HG02763 (cell line): ENCODE data around the gene ZNF362.
"Not testable (repeated sequence)": the region's sequence is repeated elsewhere in the genome, so short reads cannot be mapped to it uniquely, and the experiment has no call there.

Source experiments
- ATAC-seq: cut with Tn5 transposase; IDR thresholded peaks from one replicate; pipeline ENCODE4 v1.9.1; 2021; ENCODE audit warnings: mild to moderate bottlenecking, moderate library complexity; ENCODE audit not compliant: unreplicated experiment

The ZNF362 gene

DNA sequence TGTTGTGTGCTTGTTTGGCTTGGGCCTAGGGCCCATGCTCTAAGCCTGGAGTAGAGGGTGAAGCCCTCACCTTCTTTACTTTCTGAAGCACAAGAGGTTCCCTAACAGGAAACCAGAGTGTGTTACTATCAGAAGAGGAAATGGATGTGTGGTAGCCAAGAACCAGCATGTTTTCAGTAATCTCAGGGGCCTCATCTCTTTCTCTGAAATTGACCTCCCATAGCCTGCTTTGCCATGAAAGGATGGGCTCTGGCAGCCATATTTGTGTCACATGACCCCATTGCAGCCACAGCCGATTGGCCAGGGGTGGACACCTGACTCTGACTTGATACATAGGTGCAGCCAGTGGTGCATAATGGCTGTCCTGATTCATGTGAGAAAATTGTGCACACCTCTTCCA is 46.0 kb downstream of the ZNF362 start:
- no peak for ATAC-seq

DNA sequence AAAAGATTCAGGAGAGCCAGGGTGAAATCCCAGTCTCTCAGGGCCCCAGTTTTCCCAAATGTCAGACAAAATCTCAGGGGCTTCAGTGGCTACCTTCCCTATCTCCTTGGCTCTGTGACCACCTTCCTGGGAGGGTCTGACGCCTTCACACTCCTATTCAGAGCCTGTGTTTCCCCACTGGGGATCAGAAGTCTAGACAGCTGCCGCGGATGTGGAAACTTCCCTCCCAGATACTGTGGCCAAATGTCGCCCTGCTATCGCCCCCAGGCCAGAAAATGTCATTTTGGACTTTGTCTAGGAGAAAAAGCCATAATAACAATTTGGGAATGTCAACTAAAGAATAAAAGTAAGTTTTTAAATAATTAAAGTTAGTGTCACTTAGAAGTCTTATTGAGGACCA is 48.7 kb downstream of the ZNF362 start:
- ATAC-seq: no peak

- no peak for ATAC-seq
These were observed 49.7 kb downstream of the ZNF362 start for GRCh38 chr1:33305816-33306652.

GRCh38 chr1:33306653-33307493 is 50.6 kb downstream of the ZNF362 start:
- no peak for ATAC-seq

DNA sequence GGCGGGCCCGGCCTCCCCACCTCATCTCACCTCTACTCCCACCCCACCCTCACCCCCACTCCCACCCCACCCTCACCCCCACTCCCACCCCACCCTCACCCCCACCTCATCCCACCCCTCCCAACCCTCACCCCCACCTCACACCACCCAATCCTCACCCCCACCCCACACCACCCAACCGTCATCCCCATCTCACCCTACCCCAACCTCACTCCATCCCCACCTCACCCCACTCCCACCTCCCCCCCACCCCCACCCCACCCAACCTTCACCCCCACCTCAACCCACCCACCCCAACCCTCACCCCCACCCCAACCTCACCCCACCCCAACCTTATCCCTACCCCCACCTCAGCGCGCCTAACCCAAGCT is 51.2 kb downstream of the ZNF362 start:
- ATAC-seq: no peak

DNA sequence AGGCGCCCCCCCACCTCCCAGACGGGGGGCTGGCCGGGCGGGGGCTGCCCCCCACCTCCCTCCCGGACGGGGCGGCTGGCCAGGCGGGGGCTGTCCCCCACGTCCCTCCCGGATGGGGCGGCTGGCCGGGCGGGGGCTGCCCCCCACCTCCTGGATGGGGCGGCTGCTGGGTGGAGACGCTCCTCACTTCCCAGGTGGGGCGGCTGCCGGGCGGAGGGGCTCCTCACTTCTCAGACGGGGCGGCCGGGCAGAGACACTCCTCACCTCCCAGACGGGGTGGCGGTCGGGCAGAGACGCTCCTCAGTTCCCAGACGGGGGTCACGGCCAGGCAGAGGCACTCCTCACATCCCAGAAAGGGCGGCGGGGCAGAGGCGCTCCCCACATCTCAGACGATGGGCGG is 53.1 kb downstream of the ZNF362 start:
- not testable (repeated sequence) for ATAC-seq

DNA sequence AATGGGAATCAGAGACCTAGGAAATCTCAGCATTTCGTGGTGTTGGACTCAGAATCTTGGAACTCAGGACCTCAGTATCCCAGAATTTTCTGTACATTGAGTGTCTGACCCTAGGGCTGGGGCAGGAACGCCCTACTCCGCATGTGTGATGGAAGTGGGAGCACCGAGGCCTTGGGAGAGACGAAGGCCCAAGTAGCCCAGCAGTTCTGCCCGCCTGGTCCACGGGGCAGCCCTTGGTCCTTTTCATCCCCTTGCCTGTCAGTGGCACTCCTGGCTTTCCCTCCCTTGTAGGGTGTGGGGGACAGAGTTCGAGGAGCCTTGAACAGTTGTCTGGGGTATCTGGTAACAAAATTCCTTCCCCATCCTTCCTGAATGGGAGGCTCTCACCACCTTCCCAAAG is 54.4 kb downstream of the ZNF362 start:
- no peak for ATAC-seq

GRCh38 chr1:33311706-33312412 is 55.6 kb downstream of the ZNF362 start:
- no peak for ATAC-seq

GRCh38 chr1:33312413-33312749 is 56.1 kb downstream of the ZNF362 start:
- ATAC-seq: no peak

GRCh38 chr1:33314416-33314815 is 58.1 kb downstream of the ZNF362 start:
- no peak for ATAC-seq

- no peak for ATAC-seq
These were observed 60.3 kb downstream of the ZNF362 start for GRCh38 chr1:33316601-33317000.

- ATAC-seq: no peak
These were observed 61.1 kb downstream of the ZNF362 start for GRCh38 chr1:33317354-33317753.

DNA sequence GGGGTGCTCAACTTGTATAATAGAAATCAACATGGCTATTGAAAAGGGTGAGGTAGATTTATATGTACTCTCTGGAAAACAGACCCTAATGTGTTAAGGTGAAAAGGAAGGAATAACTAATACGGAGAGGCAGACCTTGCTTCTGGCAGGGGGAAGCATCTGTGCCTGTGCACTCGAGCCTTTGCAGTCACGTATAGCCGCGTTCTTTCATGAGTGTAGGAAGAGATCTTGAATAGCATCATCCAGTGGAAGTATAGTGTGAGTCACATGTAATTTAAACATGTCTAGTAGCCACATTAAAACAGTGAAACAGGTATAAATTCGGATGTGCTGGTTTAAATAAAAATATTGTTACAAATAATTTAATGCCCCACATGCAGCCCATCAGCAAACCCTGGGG is 61.7 kb downstream of the ZNF362 start:
- ATAC-seq: no peak

DNA sequence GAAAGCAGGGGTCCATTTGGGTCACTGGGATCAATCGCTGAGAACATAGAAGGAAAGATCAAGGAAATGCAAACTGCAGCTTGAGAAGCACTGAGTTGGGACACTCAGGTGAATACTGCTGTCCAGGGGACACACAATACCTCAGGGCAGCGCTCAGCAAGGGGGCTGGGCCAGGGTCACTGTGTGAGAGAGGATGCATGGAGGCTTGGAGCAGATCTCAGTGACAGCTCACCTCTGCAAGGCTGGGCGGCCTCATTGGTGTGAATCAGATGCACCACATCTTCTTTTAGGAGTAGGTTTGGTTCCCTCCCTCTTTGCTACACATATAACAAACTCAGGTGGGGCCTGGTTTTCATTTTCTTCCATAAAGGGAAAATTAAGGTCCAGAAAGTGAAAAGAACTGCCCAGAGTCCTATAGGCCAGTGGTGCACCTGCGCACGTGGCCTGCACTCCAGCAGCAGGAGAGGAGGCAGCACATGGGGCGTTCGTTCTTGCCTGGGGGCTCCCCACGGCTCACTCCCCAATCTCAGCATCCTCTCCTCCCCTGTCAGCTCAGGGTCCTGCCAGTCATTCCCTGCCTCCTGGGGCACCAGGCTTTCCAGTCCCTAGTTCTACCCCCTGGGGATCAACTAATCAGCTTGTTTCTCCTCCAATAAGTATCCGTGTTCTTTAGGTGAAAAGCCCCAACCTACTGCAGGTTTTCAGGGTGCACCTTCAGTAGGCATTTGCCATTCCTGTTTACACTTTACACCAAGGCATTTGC is 63.1 kb downstream of the ZNF362 start:
- no peak for ATAC-seq

GRCh38 chr1:33319949-33320618 is 63.8 kb downstream of the ZNF362 start:
- no peak for ATAC-seq

DNA sequence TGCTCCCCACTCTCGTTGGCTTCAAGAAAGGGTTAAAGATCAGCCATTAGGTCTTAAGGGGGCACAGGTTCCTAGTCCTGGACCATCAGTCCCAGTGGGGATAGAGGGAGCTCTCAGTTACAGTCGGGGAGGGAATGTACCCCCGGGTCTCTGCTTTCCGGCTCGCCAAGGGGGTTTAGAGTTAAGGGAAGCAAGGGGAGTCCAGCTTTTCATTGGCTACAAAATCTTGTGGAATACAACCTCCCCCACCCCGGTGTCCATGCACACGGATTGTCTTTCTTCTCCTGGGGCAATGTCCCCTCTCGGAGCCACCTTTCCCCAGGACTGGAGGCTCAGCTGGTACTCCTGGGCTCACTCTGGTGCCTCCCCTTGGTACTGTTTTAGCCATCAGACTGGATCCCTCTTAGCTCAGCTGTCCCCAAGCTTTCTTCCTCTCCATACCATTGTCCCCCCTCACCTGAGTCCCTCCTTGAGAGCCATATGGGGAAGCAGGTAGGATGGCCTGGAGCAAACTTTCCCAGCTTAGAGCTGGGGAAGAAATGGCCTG is 64.4 kb downstream of the ZNF362 start, which contains the start of gene A3GALT2:
Gene A3GALT2, minus strand, starts transcription at position 480 of the 547 bp plus-strand sequence. Its CDS starts 0 bp downstream, at position 480.
- no peak for ATAC-seq

DNA sequence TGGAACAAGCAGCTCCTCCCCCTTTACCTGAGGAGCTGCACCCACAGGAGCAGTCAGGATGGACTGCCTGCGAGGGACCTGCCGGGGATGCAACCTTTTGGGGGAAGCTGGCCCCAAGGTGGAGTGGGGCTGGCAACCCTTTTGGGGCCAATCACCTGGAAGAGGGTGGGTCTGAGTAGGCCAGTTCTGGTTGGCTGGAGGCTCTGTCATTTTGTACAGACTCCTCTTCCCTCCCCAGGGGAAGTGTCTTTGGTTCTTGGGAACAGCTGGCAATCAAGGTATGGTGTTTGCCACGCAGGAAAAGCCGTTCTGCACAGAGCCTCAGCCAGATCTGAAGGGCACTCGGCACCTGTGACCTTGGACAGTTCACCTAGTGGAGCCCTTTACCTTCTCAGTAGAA is 64.9 kb downstream of the ZNF362 start:
- no peak for ATAC-seq

DNA sequence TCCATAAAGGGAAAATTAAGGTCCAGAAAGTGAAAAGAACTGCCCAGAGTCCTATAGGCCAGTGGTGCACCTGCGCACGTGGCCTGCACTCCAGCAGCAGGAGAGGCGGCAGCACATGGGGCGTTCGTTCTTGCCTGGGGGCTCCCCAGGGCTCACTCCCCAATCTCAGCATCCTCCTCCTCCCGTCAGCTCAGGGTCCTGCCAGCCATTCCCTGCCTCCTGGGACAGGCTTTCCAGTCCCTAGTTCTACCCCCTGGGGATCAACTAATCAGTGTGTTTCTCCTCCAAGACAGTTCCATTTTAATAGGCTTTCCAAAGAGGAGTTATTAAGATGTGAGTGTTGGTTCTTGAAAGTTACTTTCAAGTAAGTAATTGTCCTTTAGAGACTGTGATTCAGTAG is 65.8 kb downstream of the ZNF362 start:
- ATAC-seq: no peak

- no peak for ATAC-seq
These were observed 66.7 kb downstream of the ZNF362 start for GRCh38 chr1:33322870-33323585.
